ENCODE results near the gene HES6. TPM values are rescaled to one million over a fixed set of nuclear protein-coding genes. Genes with fewer than 3 reads are reported as not detected.
A peak's percentile ranks its signal among the peaks of the same experiment; 100 is the strongest.

Gene HES6
- total and polyA plus RNA-seq, 2 experiments from 2014 or later: 17.8 to 23.0 TPM

DNA sequence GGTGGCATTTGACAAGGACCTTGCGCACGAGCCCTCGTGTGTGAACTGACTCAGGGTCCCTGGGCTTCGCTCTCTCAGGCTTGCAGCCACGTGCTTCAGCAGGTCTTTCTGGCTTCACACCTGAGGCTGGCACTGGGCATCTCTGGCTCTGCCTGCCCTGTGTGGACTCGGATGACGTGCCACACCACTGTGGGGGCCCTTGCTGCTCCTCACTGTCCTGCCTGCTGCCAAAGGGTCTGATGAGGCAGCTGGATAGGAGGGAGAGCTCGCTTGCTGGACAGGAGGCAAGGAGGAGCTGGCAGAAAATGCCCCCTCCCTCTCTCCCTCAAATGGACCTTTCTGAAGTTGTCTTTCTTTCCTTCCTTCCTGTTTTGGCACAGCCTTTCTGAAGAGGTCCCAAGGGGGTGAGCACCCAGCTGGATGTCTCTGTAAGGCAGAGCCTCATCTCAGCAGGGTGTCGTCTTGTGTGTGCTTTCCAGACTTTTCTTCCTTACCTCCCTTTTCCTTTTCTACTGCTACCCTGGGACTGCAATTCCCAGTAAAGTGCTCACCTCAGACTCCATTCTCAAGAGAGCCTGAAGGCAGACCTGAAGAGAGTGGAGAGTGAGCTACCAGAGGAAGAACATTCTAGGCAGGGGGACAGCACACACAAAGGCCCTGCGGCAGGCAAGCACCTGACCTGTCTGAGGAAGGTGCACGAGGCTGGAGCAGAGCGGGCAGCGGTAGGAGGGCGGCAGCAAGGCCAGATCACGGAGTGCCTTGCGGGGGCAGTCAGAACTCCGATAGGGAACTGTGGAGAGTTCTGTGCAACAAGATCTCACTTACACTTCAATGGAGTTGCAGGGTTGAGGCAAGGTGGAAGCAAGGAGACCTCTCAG, 43.3 kb upstream of the HES6 start:
- no peaks in the 10 kb centered on the region for H3K9me2 ChIP-seq (replicated peaks; ENCODE audit: insufficient read depth)
- no peak overlapping the region for H3K27ac ChIP-seq
- peaks cover 84% of the 10 kb centered on the region for H3K79me2 ChIP-seq
- no peak overlapping the region for H3K4me3 ChIP-seq
- 94% methylated on average over 17 of the region's 17 CpGs for WGBS (ENCODE audit: low lambda C conversion rate, missing lambda C conversion rate)
- H3K27me3 ChIP-seq: no peaks in the 10 kb centered on the region
- no peak for DNase-seq (ENCODE audit: low spot score)
- H3K9me3 ChIP-seq (ENCODE audit: low read depth): no peaks in the 10 kb centered on the region
- peaks cover 5% of the 10 kb centered on the region for H4K20me1 ChIP-seq (ENCODE audit: insufficient read depth, poor library complexity, severe bottlenecking)
- TF ChIP-seq CTCF (IDR thresholded peaks at IDR 0.05; ENCODE audit: poor library complexity) (no peak), EZH2phosphoT487 (IDR thresholded peaks at IDR 0.05; ENCODE audit: low read depth, severe bottlenecking, unreplicated experiment) (no peak), EZH2 (IDR thresholded peaks at IDR 0.05; ENCODE audit: borderline replicate concordance) (no peak)
- no peaks in the 10 kb centered on the region for H3K36me3 ChIP-seq (replicated peaks; ENCODE audit: insufficient read depth, low read depth)
- H2AFZ ChIP-seq: no peak overlapping the region
- H3K4me2 ChIP-seq: no peak overlapping the region
- H3K4me1 ChIP-seq (ENCODE audit: insufficient read depth): peaks cover 34% of the 10 kb centered on the region

- peaks cover 87% of the 10 kb centered on the region for H3K79me2 ChIP-seq
- H3K9me2 ChIP-seq (replicated peaks; ENCODE audit: insufficient read depth): no peaks in the 10 kb centered on the region
- peaks cover 5% of the 10 kb centered on the region for H4K20me1 ChIP-seq (ENCODE audit: insufficient read depth, poor library complexity, severe bottlenecking)
- TF ChIP-seq EZH2phosphoT487 (IDR thresholded peaks at IDR 0.05; ENCODE audit: low read depth, severe bottlenecking, unreplicated experiment) (no peak), EZH2 (IDR thresholded peaks at IDR 0.05; ENCODE audit: borderline replicate concordance) (no peak), CTCF (IDR thresholded peaks at IDR 0.05; ENCODE audit: poor library complexity) (no peak)
- H3K4me2 ChIP-seq: no peak overlapping the region
- 97% methylated on average over 13 of the region's 13 CpGs for WGBS (ENCODE audit: low lambda C conversion rate, missing lambda C conversion rate)
- no peak overlapping the region for H3K27ac ChIP-seq
- H3K4me3 ChIP-seq: no peak overlapping the region
- H3K9me3 ChIP-seq (ENCODE audit: low read depth): no peaks in the 10 kb centered on the region
- H3K4me1 ChIP-seq (ENCODE audit: insufficient read depth): peaks cover 28% of the 10 kb centered on the region
- no peak overlapping the region for H2AFZ ChIP-seq
- H3K27me3 ChIP-seq: no peaks in the 10 kb centered on the region
- DNase-seq (ENCODE audit: low spot score): no peak
- no peaks in the 10 kb centered on the region for H3K36me3 ChIP-seq (replicated peaks; ENCODE audit: insufficient read depth, low read depth)
These were observed 42.1 kb upstream of the HES6 start for GRCh38 chr2:238281826-238282480.

GRCh38 chr2:238280083-238280825, 40.4 kb upstream of the HES6 start:
- Histone ChIP-seq H2AFZ (no peak overlapping the region), H3K4me1 (ENCODE audit: insufficient read depth) (peaks cover 14% of the 10 kb centered on the region), H3K79me2 (peaks cover 78% of the 10 kb centered on the region), H3K27me3 (no peaks in the 10 kb centered on the region), H3K9me2 (replicated peaks; ENCODE audit: insufficient read depth) (no peaks in the 10 kb centered on the region), H3K36me3 (replicated peaks; ENCODE audit: insufficient read depth, low read depth) (no peaks in the 10 kb centered on the region), H3K4me3 (no peak overlapping the region), H3K4me2 (peak overlapping the region; percentile 30), H3K9me3 (ENCODE audit: low read depth) (no peaks in the 10 kb centered on the region), H3K27ac (peak overlapping the region; percentile 54), H4K20me1 (ENCODE audit: insufficient read depth, poor library complexity, severe bottlenecking) (peaks cover 5% of the 10 kb centered on the region)
- WGBS (ENCODE audit: low lambda C conversion rate, missing lambda C conversion rate): 77% methylated on average over 12 of the region's 12 CpGs
- TF ChIP-seq EZH2 (IDR thresholded peaks at IDR 0.05; ENCODE audit: borderline replicate concordance) (no peak), CTCF (IDR thresholded peaks at IDR 0.05; ENCODE audit: poor library complexity) (no peak), EZH2phosphoT487 (IDR thresholded peaks at IDR 0.05; ENCODE audit: low read depth, severe bottlenecking, unreplicated experiment) (no peak)
- no peak for DNase-seq (ENCODE audit: low spot score)

All from hepatocyte (in vitro differentiated cells).